ENCODE measurements around the gene TBCE.

DNA sequence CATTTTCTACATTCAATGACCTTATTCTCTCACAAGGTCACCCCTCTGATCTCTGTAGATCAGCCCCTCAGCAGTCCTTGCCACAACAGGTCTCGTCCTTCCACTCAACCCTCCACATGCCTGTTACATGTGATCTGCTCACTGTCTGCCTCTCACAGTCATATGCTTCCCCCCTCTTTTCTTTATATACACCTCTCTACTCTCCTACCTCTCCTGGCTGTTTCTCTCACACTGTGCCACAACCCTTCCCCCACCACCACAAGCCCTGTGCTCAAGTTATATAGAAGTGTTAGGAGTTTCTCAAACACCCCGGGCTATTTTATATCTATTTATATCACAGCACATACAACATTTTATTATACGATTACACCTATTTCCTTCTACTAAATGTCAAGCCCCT, 124.4 kb downstream of the TBCE start:
- TF ChIP-seq CTCF (IDR thresholded peaks at IDR 0.05 in 2 of 3, conservative IDR thresholded peaks at IDR 0.05 in 1 of 3; ENCODE audit: borderline replicate concordance in 1 of 3, insufficient read depth in 1 of 3, low read depth in 2 of 3, low read length in 2 of 3) (no peak), SIN3A (IDR thresholded peaks at IDR 0.05; ENCODE audit: low read depth) (no peak), EZH2 (IDR thresholded peaks at IDR 0.05) (no peak), RAD21 (IDR thresholded peaks at IDR 0.05; ENCODE audit: low read depth) (no peak), POLR2A (IDR thresholded peaks at IDR 0.05; ENCODE audit: borderline replicate concordance, extremely low read depth, insufficient read depth, insufficient read length) (no peak), MAX (IDR thresholded peaks at IDR 0.05) (no peak), POLR2AphosphoS5 (IDR thresholded peaks at IDR 0.05; ENCODE audit: low read depth, low read length) (no peak)
- TF ChIP-seq, protein P1, sequence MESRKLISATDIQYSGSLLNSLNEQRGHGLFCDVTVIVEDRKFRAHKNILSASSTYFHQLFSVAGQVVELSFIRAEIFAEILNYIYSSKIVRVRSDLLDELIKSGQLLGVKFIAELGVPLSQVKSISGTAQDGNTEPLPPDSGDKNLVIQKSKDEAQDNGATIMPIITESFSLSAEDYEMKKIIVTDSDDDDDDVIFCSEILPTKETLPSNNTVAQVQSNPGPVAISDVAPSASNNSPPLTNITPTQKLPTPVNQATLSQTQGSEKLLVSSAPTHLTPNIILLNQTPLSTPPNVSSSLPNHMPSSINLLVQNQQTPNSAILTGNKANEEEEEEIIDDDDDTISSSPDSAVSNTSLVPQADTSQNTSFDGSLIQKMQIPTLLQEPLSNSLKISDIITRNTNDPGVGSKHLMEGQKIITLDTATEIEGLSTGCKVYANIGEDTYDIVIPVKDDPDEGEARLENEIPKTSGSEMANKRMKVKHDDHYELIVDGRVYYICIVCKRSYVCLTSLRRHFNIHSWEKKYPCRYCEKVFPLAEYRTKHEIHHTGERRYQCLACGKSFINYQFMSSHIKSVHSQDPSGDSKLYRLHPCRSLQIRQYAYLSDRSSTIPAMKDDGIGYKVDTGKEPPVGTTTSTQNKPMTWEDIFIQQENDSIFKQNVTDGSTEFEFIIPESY (IDR thresholded peaks at IDR 0.05; ENCODE audit: extremely low read depth, insufficient replicate concordance, low read length): no peak

Measured in HCT116 (cell line).